GM19025 (cell line): Measurements from ENCODE around the gene PLSCR1.
"Not testable (repeated sequence)": the region's sequence is repeated elsewhere in the genome, so short reads cannot be mapped to it uniquely, and the experiment has no call there.

ENCODE experiments used
- ATAC-seq: cut with Tn5 transposase; IDR thresholded peaks from one replicate; pipeline ENCODE4 v1.9.1; 2021; ENCODE audit warnings: mild to moderate bottlenecking, low read depth, moderate library complexity; ENCODE audit not compliant: unreplicated experiment

PLSCR1 gene

GRCh38 chr3:146519810-146520209 lies 24.6 kb downstream of the PLSCR1 start:
- no peak for ATAC-seq

- no peak for ATAC-seq
Measured at GRCh38 chr3:146517684-146518435, 26.5 kb downstream of the PLSCR1 start.

- ATAC-seq: no peak
Measured at GRCh38 chr3:146513386-146514051, 30.9 kb downstream of the PLSCR1 start.

GRCh38 chr3:146511402-146512134 lies 32.8 kb downstream of the PLSCR1 start:
- no peak for ATAC-seq

- ATAC-seq: no peak
Measured at GRCh38 chr3:146507331-146508120, 36.9 kb downstream of the PLSCR1 start.

GRCh38 chr3:146505516-146505915 lies 38.9 kb downstream of the PLSCR1 start:
- ATAC-seq: no peak

GRCh38 chr3:146504498-146505197 lies 39.8 kb downstream of the PLSCR1 start:
- no peak for ATAC-seq

- ATAC-seq: peak; percentile 96
Measured at GRCh38 chr3:146503461-146504202, 40.8 kb downstream of the PLSCR1 start.

GRCh38 chr3:146502887-146503460 lies 41.4 kb downstream of the PLSCR1 start:
- ATAC-seq: no peak

- no peak for ATAC-seq
Measured at GRCh38 chr3:146501752-146502151, 42.7 kb downstream of the PLSCR1 start.

GRCh38 chr3:146499701-146500100 lies 44.7 kb downstream of the PLSCR1 start:
- no peak for ATAC-seq

GRCh38 chr3:146498002-146498736 lies 46.2 kb downstream of the PLSCR1 start:
- no peak for ATAC-seq

GRCh38 chr3:146497145-146497843 lies 47.1 kb downstream of the PLSCR1 start:
- not testable (repeated sequence) for ATAC-seq

GRCh38 chr3:146496726-146497125 lies 47.7 kb downstream of the PLSCR1 start:
- ATAC-seq: no peak

GRCh38 chr3:146496251-146496650 lies 48.2 kb downstream of the PLSCR1 start:
- ATAC-seq: no peak

- no peak for ATAC-seq
Measured at GRCh38 chr3:146493761-146494160, 50.6 kb downstream of the PLSCR1 start.

- ATAC-seq: no peak
Measured at GRCh38 chr3:146493221-146493620, 51.2 kb downstream of the PLSCR1 start.

- ATAC-seq: no peak
Measured at GRCh38 chr3:146491303-146491702, 53.1 kb downstream of the PLSCR1 start.
